ENCODE data around the gene USP32. TPM values are rescaled to one million over a fixed set of nuclear protein-coding genes. Genes with fewer than 3 reads are reported as not detected.

Gene USP32
- total and polyA plus RNA-seq, 10 of the 15 experiments (the other 5 are each of a cell fraction or from before 2014, with no cell fraction given), result 7.8 to 37.3 (median 25.5) TPM

GRCh38 chr17:60356940-60357339 lies 35.0 kb downstream of the USP32 start:
- Histone ChIP-seq H3K27ac (ENCODE audit: control insufficient read depth, insufficient read depth) (no peak overlapping the region; the same call in 1 of the 2 replicates), H4K20me1 (ENCODE audit: control insufficient read depth, insufficient read depth) (no peaks in the 10 kb centered on the region), H3K9me3 (replicated peaks; ENCODE audit: control insufficient read depth, insufficient read depth, low read length) (0 out of 3 replicates have a peak, but pooled peaks cover 2% of the 10 kb centered on the region), H3K4me3 (no peak overlapping the region), H3K4me2 (ENCODE audit: control insufficient read depth, insufficient read depth) (no peak overlapping the region), H2AFZ (ENCODE audit: control insufficient read depth, low read depth, low read length) (no peak overlapping the region), H3K4me1 (ENCODE audit: control insufficient read depth, insufficient read depth, low read length) (peaks cover 18% of the 10 kb centered on the region; the same call in 1 of the 2 replicates), H3K36me3 (ENCODE audit: control insufficient read depth in 2 of 2, insufficient read depth in 2 of 2, low read length in 1 of 2) (no peaks in the 10 kb centered on the region), H3K27me3 (replicated peaks in 1 of 2; ENCODE audit: control insufficient read depth in 2 of 2, insufficient read depth in 2 of 2, low read length in 1 of 2) (no peaks in the 10 kb centered on the region), H3K9ac (ENCODE audit: control insufficient read depth, insufficient read depth, low read length) (no peak overlapping the region), H3K79me2 (ENCODE audit: control insufficient read depth, insufficient read depth, low read length) (peaks cover 6% of the 10 kb centered on the region)
- FAIRE-seq (no peak), ATAC-seq (peak; percentile 41; the same call in 2 of the 3 replicates), DNase-seq (ENCODE audit: low read depth, low spot score) (no peak)
- intact Hi-C loops (cut with micrococcal nuclease; ENCODE audit: unreplicated experiment) (no loop called here), in situ Hi-C loops (cut with MboI) (no loop called here)
- TF ChIP-seq MXI1 (IDR thresholded peaks at IDR 0.05; ENCODE audit: low read depth, low read length) (no peak), ZZZ3 (IDR thresholded peaks at IDR 0.05; ENCODE audit: control insufficient read depth, insufficient read length, low read depth) (no peak), ZBTB11 (CRISPR knock-in tag; IDR thresholded peaks at IDR 0.05) (no peak), E2F8 (IDR thresholded peaks at IDR 0.05; ENCODE audit: low read depth, partially characterized antibody) (no peak), NBN (IDR thresholded peaks at IDR 0.05) (no peak), SUPT20H (IDR thresholded peaks at IDR 0.05; ENCODE audit: borderline replicate concordance, control insufficient read depth, low read depth, low read length) (no peak), RAD21 (IDR thresholded peaks at IDR 0.05; ENCODE audit: insufficient read depth, low read depth, low read length) (no peak)
- BruUV-seq (replicated peaks), result no TSS peak
- POLR2A ChIA-PET, result interaction anchor here (0.5 to 1.9 kb wide), 4 partner anchors 9 to 1371 kb away, joined by 3 to 6 read pairs (median 4); no protein-coding TSS in a partner anchor
- CTCF ChIA-PET, result interaction anchor here (0.8 to 1.3 kb wide), 2 partner anchors 32 to 49 kb away, joined by 3 read pairs; no protein-coding TSS in a partner anchor
- 100% methylated on average over 1 of the region's 1 CpG for WGBS (ENCODE audit: insufficient coverage, insufficient replicate concordance, low lambda C conversion rate, missing lambda C conversion rate)
- SMC1A ChIA-PET (ENCODE audit: uncharacterized antibody, unreplicated experiment), result interaction anchor here (1.2 to 1.4 kb wide), 3 partner anchors 12 to 33 kb away, joined by 3 to 8 read pairs (median 4); no protein-coding TSS in a partner anchor
- RAD21 ChIA-PET (ENCODE audit: unreplicated experiment), result interaction anchor here (1.6 kb wide), 1 partner anchor 268 kb away, joined by 3 read pairs; no protein-coding TSS in a partner anchor

Measured in GM12878 (cell line).